Liver (tissue), 9 donors: ENCODE measurements around the gene TWIST1. TPM values are rescaled to one million over a fixed set of nuclear protein-coding genes. Genes with fewer than 3 reads are reported as not detected.

Source experiments
- DNase-seq: peaks from one replicate; pipeline ENCODE4 v3.0.0-alpha.2; 2017; ENCODE audit warnings: low spot score
- H3K27ac ChIP-seq, 2 donors: one replicate each; pipeline ENCODE4 v1.7.0; 2013; ENCODE audit warnings: inconsistent platforms in 2 of 2, low read length in 2 of 2, control low read depth in 1 of 2, low read depth in 1 of 2, mild to moderate bottlenecking in 1 of 2
- H3K27me3 ChIP-seq, 4 donors: one replicate each; pipeline versions ENCODE4 v1.6.1 to v1.7.0; 2013; ENCODE audit warnings: low read length in 3 of 4, inconsistent platforms in 1 of 4, mild to moderate bottlenecking in 1 of 4, moderate library complexity in 1 of 4; ENCODE audit not compliant: control insufficient read depth in 4 of 4, insufficient read depth in 4 of 4
- H3K36me3 ChIP-seq, 4 donors: one replicate each; pipeline versions ENCODE4 v1.6.1 to v1.7.0; 2013; ENCODE audit warnings: low read length in 3 of 4, mild to moderate bottlenecking in 3 of 4, low read depth in 1 of 4, moderate library complexity in 1 of 4; ENCODE audit not compliant: control insufficient read depth in 4 of 4, insufficient read depth in 3 of 4
- H3K4me1 ChIP-seq, 4 donors: one replicate each; pipeline versions ENCODE4 v1.6.1 to v1.7.0; 2013; ENCODE audit warnings: low read length in 3 of 4, mild to moderate bottlenecking in 3 of 4, moderate library complexity in 1 of 4; ENCODE audit not compliant: control insufficient read depth in 4 of 4, insufficient read depth in 4 of 4
- H3K4me3 ChIP-seq, 3 donors: one replicate each; pipeline versions ENCODE4 v1.6.1 to v1.7.0; 2013; ENCODE audit warnings: low read length in 3 of 3, control low read depth in 1 of 3, low read depth in 1 of 3, mild to moderate bottlenecking in 1 of 3
- H3K9ac ChIP-seq, 2 donors: one replicate each; pipeline ENCODE4 v1.7.0; 2013; ENCODE audit warnings: low read length in 2 of 2, mild to moderate bottlenecking in 2 of 2, moderate library complexity in 2 of 2, control low read depth in 1 of 2, low read depth in 1 of 2
- H3K9me3 ChIP-seq, 4 donors: one replicate each; pipeline versions ENCODE4 v1.6.1 to v1.7.0; 2013; ENCODE audit warnings: low read length in 3 of 4; ENCODE audit not compliant: control insufficient read depth in 4 of 4
- ATF3 ChIP-seq: IDR thresholded peaks from 2 replicates; pipeline ENCODE4 v1.6.1; 2016; ENCODE audit warnings: antibody characterized with exemption
- CTCF ChIP-seq: fragments of 150-350 bp; IDR thresholded peaks from 2 replicates; pipeline ENCODE4 v1.5.1; 2017; ENCODE audit warnings: improper control_type of control experiment, low read depth, low read length; ENCODE audit not compliant: missing input control
- EGR1 ChIP-seq, 2 donors: IDR thresholded peaks; 2 replicates each; pipeline ENCODE4 v1.6.1; 2016 to 2018; ENCODE audit warnings: antibody characterized with exemption in 2 of 2, low read depth in 2 of 2
- FOXA1 ChIP-seq: IDR thresholded peaks from 2 replicates; pipeline ENCODE4 v1.6.1; 2016; ENCODE audit warnings: antibody characterized with exemption
- FOXA2 ChIP-seq: IDR thresholded peaks from 2 replicates; pipeline ENCODE4 v1.6.1; 2016; ENCODE audit warnings: antibody characterized with exemption
- GABPA ChIP-seq, 2 donors: IDR thresholded peaks in 1 of 2; conservative IDR thresholded peaks in 1 of 2; 2 replicates each; pipeline ENCODE4 v1.6.1; 2016; ENCODE audit warnings: antibody characterized with exemption in 2 of 2, mild to moderate bottlenecking in 1 of 2, moderate library complexity in 1 of 2
- HNF4A ChIP-seq, 2 donors: conservative IDR thresholded peaks; 2 replicates each; pipeline ENCODE4 v1.6.1; 2016; ENCODE audit warnings: antibody characterized with exemption in 2 of 2, mild to moderate bottlenecking in 2 of 2
- HNF4G ChIP-seq: IDR thresholded peaks from 2 replicates; pipeline ENCODE4 v1.6.1; 2016; ENCODE audit warnings: antibody characterized with exemption
- JUND ChIP-seq, 2 donors: IDR thresholded peaks; 2 replicates each; pipeline ENCODE4 v1.6.1; 2016; ENCODE audit warnings: antibody characterized with exemption in 2 of 2
- NR2F2 ChIP-seq: IDR thresholded peaks from 2 replicates; pipeline ENCODE4 v1.6.1; 2016; ENCODE audit warnings: antibody characterized with exemption
- RAD21 ChIP-seq, 2 donors: IDR thresholded peaks; 2 replicates each; pipeline ENCODE4 v1.6.1; 2016; ENCODE audit warnings: antibody characterized with exemption in 2 of 2, mild to moderate bottlenecking in 2 of 2
- RXRA ChIP-seq, 2 donors: IDR thresholded peaks; 2 replicates each; pipeline ENCODE4 v1.6.1; 2017 to 2018; ENCODE audit warnings: antibody characterized with exemption in 2 of 2, mild to moderate bottlenecking in 1 of 2
- SP1 ChIP-seq: IDR thresholded peaks from 2 replicates; pipeline ENCODE4 v1.6.1; 2018; ENCODE audit warnings: antibody characterized with exemption, mild to moderate bottlenecking
- TAF1 ChIP-seq: conservative IDR thresholded peaks from 2 replicates; pipeline ENCODE4 v1.6.1; 2016; ENCODE audit warnings: antibody characterized with exemption, mild to moderate bottlenecking
- YY1 ChIP-seq: IDR thresholded peaks from 2 replicates; pipeline ENCODE4 v1.6.1; 2016; ENCODE audit warnings: antibody characterized with exemption, mild to moderate bottlenecking
- ZBTB33 ChIP-seq: IDR thresholded peaks from 2 replicates; pipeline ENCODE4 v1.6.1; 2016; ENCODE audit warnings: antibody characterized with exemption
- WGBS: extraction: QIAGEN DNeasy Blood & Tissue Kit; methylation state at CpG from one replicate; pipeline ENCODE4 v1.1.7; 2013; 5-methylcytosine and 5-hydroxymethylcytosine counted together
- polyA plus RNA-seq, 2 donors: library from polyadenylated mRNA; stranded (reverse) in 1 of 2; unstranded in 1 of 2; fragments of 200-250 nt in 1 of 2; fragments of >200 nt in 1 of 2; fragmentation: Nextera tagmentation in 1 of 2; extraction: Ambion mirVana in 1 of 2; gene quantifications; one replicate each; pipeline versions ENCODE4 v1.2.1 to v1.2.3, GENCODE V29; 2013 to 2015
- total RNA-seq, 2 donors: library from RNA; depleted of rRNA; stranded (reverse); fragments of >200 nt; gene quantifications; one replicate each; pipeline ENCODE4 v1.2.3, GENCODE V29; 2014
- TF ChIP-seq, protein P1 (sequence below): IDR thresholded peaks from 2 replicates; pipeline ENCODE4 v1.6.1; 2016; ENCODE audit warnings: antibody characterized with exemption
- TF ChIP-seq, protein P2 (sequence below): IDR thresholded peaks from 2 replicates; pipeline ENCODE4 v1.6.1; 2016; ENCODE audit warnings: antibody characterized with exemption, mild to moderate bottlenecking
- donor health status: healthy.
- donor health status: healthy.
- donor health status: healthy.
- donor health status: healthy.
- donor health status: healthy.

Gene TWIST1
- total and polyA plus RNA-seq, 4 donors, result 0.15 to 0.19 (median 0.17) TPM; not detected in 1

- TF ChIP-seq CTCF (no peak), ZBTB33 (no peak), FOXA2 (no peak), SP1 (no peak), FOXA1 (no peak), NR2F2 (no peak), HNF4G (no peak), ATF3 (no peak), HNF4A (conservative IDR thresholded peaks at IDR 0.05) (no peak), EGR1 (IDR thresholded peaks at IDR 0.05; ENCODE audit: low read depth in 2 of 2) (no peak), JUND (IDR thresholded peaks at IDR 0.05) (no peak), GABPA (IDR thresholded peaks at IDR 0.05 in 1 of 2, conservative IDR thresholded peaks at IDR 0.05 in 1 of 2) (no peak), YY1 (no peak)
- TF ChIP-seq, protein P1, sequence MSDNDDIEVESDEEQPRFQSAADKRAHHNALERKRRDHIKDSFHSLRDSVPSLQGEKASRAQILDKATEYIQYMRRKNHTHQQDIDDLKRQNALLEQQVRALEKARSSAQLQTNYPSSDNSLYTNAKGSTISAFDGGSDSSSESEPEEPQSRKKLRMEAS, result no peak
- H3K9ac ChIP-seq, result no peak overlapping the region
- no peak overlapping the region for H3K27ac ChIP-seq
- WGBS, result 44% methylated on average over 3 of the region's 3 CpGs
- peaks cover 0 to 9% (median 1%) of the 10 kb centered on the region in 4 donors for H3K27me3 ChIP-seq
- H3K9me3 ChIP-seq, result no peaks in the 10 kb centered on the region
- no peak overlapping the region for H3K4me3 ChIP-seq
- no peaks in the 10 kb centered on the region for H3K36me3 ChIP-seq
- H3K4me1 ChIP-seq, result no peaks in the 10 kb centered on the region
- no peak for DNase-seq
These were observed 22.7 kb downstream of the TWIST1 start for GRCh38 chr7:19094598-19095352.

- Histone ChIP-seq H3K36me3 (no peaks in the 10 kb centered on the region), H3K27ac (no peak overlapping the region), H3K27me3 (peaks cover 0 to 9% (median 1%) of the 10 kb centered on the region in 4 donors), H3K9ac (no peak overlapping the region), H3K4me3 (no peak overlapping the region), H3K4me1 (no peaks in the 10 kb centered on the region), H3K9me3 (no peaks in the 10 kb centered on the region)
- WGBS, result 53% methylated on average over 1 of the region's 1 CpG
- no peak for DNase-seq
- no peak for TF ChIP-seq RAD21 (IDR thresholded peaks at IDR 0.05)
- TF ChIP-seq, protein P2, sequence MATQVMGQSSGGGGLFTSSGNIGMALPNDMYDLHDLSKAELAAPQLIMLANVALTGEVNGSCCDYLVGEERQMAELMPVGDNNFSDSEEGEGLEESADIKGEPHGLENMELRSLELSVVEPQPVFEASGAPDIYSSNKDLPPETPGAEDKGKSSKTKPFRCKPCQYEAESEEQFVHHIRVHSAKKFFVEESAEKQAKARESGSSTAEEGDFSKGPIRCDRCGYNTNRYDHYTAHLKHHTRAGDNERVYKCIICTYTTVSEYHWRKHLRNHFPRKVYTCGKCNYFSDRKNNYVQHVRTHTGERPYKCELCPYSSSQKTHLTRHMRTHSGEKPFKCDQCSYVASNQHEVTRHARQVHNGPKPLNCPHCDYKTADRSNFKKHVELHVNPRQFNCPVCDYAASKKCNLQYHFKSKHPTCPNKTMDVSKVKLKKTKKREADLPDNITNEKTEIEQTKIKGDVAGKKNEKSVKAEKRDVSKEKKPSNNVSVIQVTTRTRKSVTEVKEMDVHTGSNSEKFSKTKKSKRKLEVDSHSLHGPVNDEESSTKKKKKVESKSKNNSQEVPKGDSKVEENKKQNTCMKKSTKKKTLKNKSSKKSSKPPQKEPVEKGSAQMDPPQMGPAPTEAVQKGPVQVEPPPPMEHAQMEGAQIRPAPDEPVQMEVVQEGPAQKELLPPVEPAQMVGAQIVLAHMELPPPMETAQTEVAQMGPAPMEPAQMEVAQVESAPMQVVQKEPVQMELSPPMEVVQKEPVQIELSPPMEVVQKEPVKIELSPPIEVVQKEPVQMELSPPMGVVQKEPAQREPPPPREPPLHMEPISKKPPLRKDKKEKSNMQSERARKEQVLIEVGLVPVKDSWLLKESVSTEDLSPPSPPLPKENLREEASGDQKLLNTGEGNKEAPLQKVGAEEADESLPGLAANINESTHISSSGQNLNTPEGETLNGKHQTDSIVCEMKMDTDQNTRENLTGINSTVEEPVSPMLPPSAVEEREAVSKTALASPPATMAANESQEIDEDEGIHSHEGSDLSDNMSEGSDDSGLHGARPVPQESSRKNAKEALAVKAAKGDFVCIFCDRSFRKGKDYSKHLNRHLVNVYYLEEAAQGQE, result no peak
- TF ChIP-seq CTCF, result no peak
- TF ChIP-seq FOXA2, result no peak
- no peak for TF ChIP-seq ZBTB33
- TF ChIP-seq, protein P1, result no peak
- TF ChIP-seq TAF1, result no peak
- no peak for TF ChIP-seq RXRA (IDR thresholded peaks at IDR 0.05)
- no peak for TF ChIP-seq GABPA (IDR thresholded peaks at IDR 0.05 in 1 of 2, conservative IDR thresholded peaks at IDR 0.05 in 1 of 2)
- TF ChIP-seq EGR1 (IDR thresholded peaks at IDR 0.05; ENCODE audit: low read depth in 2 of 2), result no peak
- TF ChIP-seq JUND (IDR thresholded peaks at IDR 0.05), result no peak
- TF ChIP-seq YY1, result no peak
- no peak for TF ChIP-seq FOXA1
- TF ChIP-seq SP1, result no peak
- TF ChIP-seq HNF4A (conservative IDR thresholded peaks at IDR 0.05), result no peak
These were observed 23.3 kb downstream of the TWIST1 start for GRCh38 chr7:19094138-19094537.
